ENCODE results near the gene FDXR. TPM values are rescaled to one million over a fixed set of nuclear protein-coding genes. Genes with fewer than 3 reads are reported as not detected.

FDXR gene
- total RNA-seq, 1 experiment from 2014 or later = 18.2 TPM

GRCh38 chr17:74832421-74832820 lies 40.4 kb downstream of the FDXR start:
- Histone ChIP-seq H3K4me1 (replicated peaks; ENCODE audit: insufficient read depth) (no peaks in the 10 kb centered on the region), H4K20me1 (ENCODE audit: insufficient read depth) (no peaks in the 10 kb centered on the region), H3K79me2 (ENCODE audit: low read depth) (no peaks in the 10 kb centered on the region), H3F3A (ENCODE audit: insufficient read depth, low read depth) (no peaks in the 10 kb centered on the region), H3K36me3 (ENCODE audit: low read depth) (no peaks in the 10 kb centered on the region), H2AFZ (no peak overlapping the region), H3K27ac (no peak overlapping the region), H3K4me2 (no peak overlapping the region), H3K4me3 (no peak overlapping the region), H3K27me3 (ENCODE audit: insufficient read depth, low read depth) (no peaks in the 10 kb centered on the region), H3K9me2 (ENCODE audit: insufficient read depth) (no peaks in the 10 kb centered on the region), H3K9me3 (ENCODE audit: insufficient read depth, low read depth) (no peaks in the 10 kb centered on the region)
- intact Hi-C loops (cut with micrococcal nuclease; ENCODE audit: unreplicated experiment) = no loop called here
- no peak for TF ChIP-seq CTCF (conservative IDR thresholded peaks at IDR 0.05)
- no peak for TF ChIP-seq EZH2 (IDR thresholded peaks at IDR 0.05; ENCODE audit: low read depth)
- ChIA-PET CTCF (no interaction called here), POLR2A (ENCODE audit: unreplicated experiment) (no interaction called here)
- no peak for DNase-seq
- BruUV-seq (replicated peaks) = no TSS peak

- Histone ChIP-seq H3K4me3 (no peak overlapping the region), H3K27me3 (ENCODE audit: insufficient read depth, low read depth) (no peaks in the 10 kb centered on the region), H3K79me2 (ENCODE audit: low read depth) (no peaks in the 10 kb centered on the region), H3F3A (ENCODE audit: insufficient read depth, low read depth) (no peaks in the 10 kb centered on the region), H3K4me2 (no peak overlapping the region), H3K36me3 (ENCODE audit: low read depth) (no peaks in the 10 kb centered on the region), H3K9me2 (ENCODE audit: insufficient read depth) (no peaks in the 10 kb centered on the region), H4K20me1 (ENCODE audit: insufficient read depth) (no peaks in the 10 kb centered on the region), H2AFZ (no peak overlapping the region), H3K27ac (no peak overlapping the region), H3K4me1 (replicated peaks; ENCODE audit: insufficient read depth) (no peaks in the 10 kb centered on the region), H3K9me3 (ENCODE audit: insufficient read depth, low read depth) (no peaks in the 10 kb centered on the region)
- intact Hi-C loops (cut with micrococcal nuclease; ENCODE audit: unreplicated experiment) = no loop called here
- ChIA-PET POLR2A (ENCODE audit: unreplicated experiment) (no interaction called here), CTCF (no interaction called here)
- DNase-seq = no peak
- TF ChIP-seq EZH2 (IDR thresholded peaks at IDR 0.05; ENCODE audit: low read depth) (no peak), CTCF (conservative IDR thresholded peaks at IDR 0.05) (no peak)
- no TSS peak for BruUV-seq (replicated peaks)
These were observed 41.2 kb downstream of the FDXR start for GRCh38 chr17:74831444-74832146.

GRCh38 chr17:74830861-74831260 lies 41.9 kb downstream of the FDXR start:
- Histone ChIP-seq H3K79me2 (ENCODE audit: low read depth) (no peaks in the 10 kb centered on the region), H3K27ac (no peak overlapping the region), H3F3A (ENCODE audit: insufficient read depth, low read depth) (no peaks in the 10 kb centered on the region), H3K36me3 (ENCODE audit: low read depth) (no peaks in the 10 kb centered on the region), H3K27me3 (ENCODE audit: insufficient read depth, low read depth) (no peaks in the 10 kb centered on the region), H3K4me2 (no peak overlapping the region), H2AFZ (no peak overlapping the region), H4K20me1 (ENCODE audit: insufficient read depth) (no peaks in the 10 kb centered on the region), H3K4me1 (replicated peaks; ENCODE audit: insufficient read depth) (no peaks in the 10 kb centered on the region), H3K9me2 (ENCODE audit: insufficient read depth) (no peaks in the 10 kb centered on the region), H3K9me3 (ENCODE audit: insufficient read depth, low read depth) (no peaks in the 10 kb centered on the region), H3K4me3 (no peak overlapping the region)
- DNase-seq = no peak
- no TSS peak for BruUV-seq (replicated peaks)
- ChIA-PET CTCF (interaction anchor here (0.6 kb wide), 1 partner anchor 31 kb away, joined by 3 read pairs; no protein-coding TSS in a partner anchor), POLR2A (ENCODE audit: unreplicated experiment) (no interaction called here)
- TF ChIP-seq CTCF (conservative IDR thresholded peaks at IDR 0.05) (no peak), EZH2 (IDR thresholded peaks at IDR 0.05; ENCODE audit: low read depth) (no peak)
- intact Hi-C loops (cut with micrococcal nuclease; ENCODE audit: unreplicated experiment) = no loop called here

Measured in PC-9 (cell line).